ENCODE results near the gene BZW2.

The BZW2 gene

GRCh38 chr7:16697507-16698199 lies 51.7 kb downstream of the BZW2 start:
- Histone ChIP-seq H3K9me3 (ENCODE audit: severe bottlenecking) (no peaks in the 10 kb centered on the region), H3K27ac (ENCODE audit: poor library complexity, severe bottlenecking) (no peak overlapping the region), H3K27me3 (ENCODE audit: insufficient read depth, poor library complexity, severe bottlenecking) (no peaks in the 10 kb centered on the region), H3K36me3 (ENCODE audit: low read depth) (peaks cover 97% of the 10 kb centered on the region), H3K4me3 (ENCODE audit: severe bottlenecking) (no peak overlapping the region), H3K4me1 (ENCODE audit: insufficient read depth, poor library complexity, severe bottlenecking) (no peaks in the 10 kb centered on the region)
- ATAC-seq (ENCODE audit: low read depth) (no peak), DNase-seq (ENCODE audit: low spot score) (no peak)
- TF ChIP-seq CTCF (IDR thresholded peaks at IDR 0.05; ENCODE audit: poor library complexity, severe bottlenecking), result no peak

DNA sequence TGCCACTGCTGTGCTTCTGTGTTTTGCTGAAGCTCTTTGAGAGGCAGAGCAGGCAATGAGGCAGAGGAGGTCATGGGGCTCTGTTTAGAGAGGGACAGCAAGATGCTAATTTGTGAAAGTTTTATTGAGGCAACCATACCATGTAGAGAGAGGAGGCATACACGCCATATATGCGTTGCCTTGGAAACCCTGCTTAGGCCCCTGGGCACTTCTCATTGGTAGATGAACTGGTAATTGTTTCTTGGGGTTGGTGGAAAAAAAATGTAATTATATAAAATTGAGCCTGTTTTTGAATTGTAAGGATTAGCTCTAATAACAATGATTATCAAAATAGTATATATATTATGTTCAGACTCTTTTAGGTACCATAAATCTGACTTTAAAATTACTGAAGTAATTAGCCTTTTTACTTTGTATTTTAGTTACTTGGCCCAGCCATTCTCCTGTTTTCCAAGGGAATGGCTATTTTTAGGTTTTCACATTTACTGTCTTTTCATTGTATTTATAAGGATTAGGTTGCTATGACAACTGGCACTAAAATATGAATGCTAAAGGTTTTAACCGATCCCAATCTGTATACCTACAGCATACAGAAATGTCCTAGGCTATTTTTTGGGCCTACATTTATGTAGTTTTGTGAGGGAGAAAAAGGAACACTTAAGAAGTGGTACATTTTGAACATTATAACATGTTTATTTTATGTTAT lies 52.4 kb downstream of the BZW2 start:
- no peak for DNase-seq (ENCODE audit: low spot score)
- no peak for ATAC-seq (ENCODE audit: low read depth)
- Histone ChIP-seq H3K9me3 (ENCODE audit: severe bottlenecking) (no peaks in the 10 kb centered on the region), H3K27me3 (ENCODE audit: insufficient read depth, poor library complexity, severe bottlenecking) (no peaks in the 10 kb centered on the region), H3K4me3 (ENCODE audit: severe bottlenecking) (no peak overlapping the region), H3K4me1 (ENCODE audit: insufficient read depth, poor library complexity, severe bottlenecking) (no peaks in the 10 kb centered on the region), H3K36me3 (ENCODE audit: low read depth) (peaks cover 97% of the 10 kb centered on the region), H3K27ac (ENCODE audit: poor library complexity, severe bottlenecking) (no peak overlapping the region)
- no peak for TF ChIP-seq CTCF (IDR thresholded peaks at IDR 0.05; ENCODE audit: poor library complexity, severe bottlenecking)

GRCh38 chr7:16702441-16702840 lies 56.5 kb downstream of the BZW2 start:
- Histone ChIP-seq H3K4me3 (ENCODE audit: severe bottlenecking) (no peak overlapping the region), H3K27me3 (ENCODE audit: insufficient read depth, poor library complexity, severe bottlenecking) (no peaks in the 10 kb centered on the region), H3K9me3 (ENCODE audit: severe bottlenecking) (no peaks in the 10 kb centered on the region), H3K36me3 (ENCODE audit: low read depth) (peaks cover 93% of the 10 kb centered on the region), H3K27ac (ENCODE audit: poor library complexity, severe bottlenecking) (no peak overlapping the region), H3K4me1 (ENCODE audit: insufficient read depth, poor library complexity, severe bottlenecking) (no peaks in the 10 kb centered on the region)
- no peak for ATAC-seq (ENCODE audit: low read depth)
- peak; percentile 11 for TF ChIP-seq CTCF (IDR thresholded peaks at IDR 0.05; ENCODE audit: poor library complexity, severe bottlenecking)
- DNase-seq (ENCODE audit: low spot score), result no peak

DNA sequence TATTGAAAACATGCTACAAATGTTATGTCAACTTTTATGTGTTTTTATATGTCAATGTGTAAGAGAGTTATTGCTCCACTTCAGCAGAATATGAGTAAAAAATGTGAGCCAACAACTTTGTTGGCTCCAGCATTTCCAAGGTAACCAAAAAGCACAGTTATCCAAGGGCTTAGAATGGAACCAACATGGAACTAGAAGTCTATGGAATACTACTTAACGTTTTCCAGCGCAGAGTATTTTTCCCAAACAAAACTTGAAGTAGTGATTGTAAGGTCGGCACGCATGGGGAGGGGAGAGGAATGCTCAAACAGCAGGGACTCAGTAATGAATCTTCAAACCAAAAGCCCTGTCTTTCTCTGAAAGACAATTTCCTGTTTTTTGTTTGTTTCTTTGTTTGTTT lies 62.5 kb downstream of the BZW2 start:
- DNase-seq (ENCODE audit: low spot score) (no peak), ATAC-seq (ENCODE audit: low read depth) (no peak)
- H3K27me3 ChIP-seq (ENCODE audit: insufficient read depth, poor library complexity, severe bottlenecking), result no peaks in the 10 kb centered on the region
- peaks cover 35% of the 10 kb centered on the region for H3K36me3 ChIP-seq (ENCODE audit: low read depth)
- H3K9me3 ChIP-seq (ENCODE audit: severe bottlenecking), result no peaks in the 10 kb centered on the region
- no peak overlapping the region for H3K27ac ChIP-seq (ENCODE audit: poor library complexity, severe bottlenecking)
- no peaks in the 10 kb centered on the region for H3K4me1 ChIP-seq (ENCODE audit: insufficient read depth, poor library complexity, severe bottlenecking)
- no peak overlapping the region for H3K4me3 ChIP-seq (ENCODE audit: severe bottlenecking)
- TF ChIP-seq CTCF (IDR thresholded peaks at IDR 0.05; ENCODE audit: poor library complexity, severe bottlenecking), result no peak

GRCh38 chr7:16708980-16709379 lies 63.0 kb downstream of the BZW2 start:
- TF ChIP-seq CTCF (IDR thresholded peaks at IDR 0.05; ENCODE audit: poor library complexity, severe bottlenecking), result no peak
- no peak overlapping the region for H3K27ac ChIP-seq (ENCODE audit: poor library complexity, severe bottlenecking)
- no peaks in the 10 kb centered on the region for H3K27me3 ChIP-seq (ENCODE audit: insufficient read depth, poor library complexity, severe bottlenecking)
- DNase-seq (ENCODE audit: low spot score) (no peak), ATAC-seq (ENCODE audit: low read depth) (peak; percentile 81)
- H3K4me3 ChIP-seq (ENCODE audit: severe bottlenecking), result no peak overlapping the region
- H3K9me3 ChIP-seq (ENCODE audit: severe bottlenecking), result no peaks in the 10 kb centered on the region
- no peaks in the 10 kb centered on the region for H3K4me1 ChIP-seq (ENCODE audit: insufficient read depth, poor library complexity, severe bottlenecking)
- peaks cover 31% of the 10 kb centered on the region for H3K36me3 ChIP-seq (ENCODE audit: low read depth)
